WTC11 (cell line): ENCODE measurements around the gene ZNF740. TPM values are rescaled to one million over a fixed set of nuclear protein-coding genes. Genes with fewer than 3 reads are reported as not detected.

Source experiments
- ATAC-seq: fragments of 200-7000 bp; cut with Tn5 transposase; 2 replicates; pipeline ENCODE4 v1.10.0; 2021; ENCODE audit warnings: mild to moderate bottlenecking, moderate library complexity
- CTCF ChIA-PET: fragments of 300-600 bp; sonication (Branson Sonifier 250); formaldehyde crosslinking; loops from one replicate; lab custom pipeline; 2021; ENCODE audit warnings: antibody characterized with exemption; lab: Charles Lee
- POLR2A ChIA-PET: fragments of 350-600 bp; sonication (Branson Sonifier 250); formaldehyde crosslinking; loops from one replicate; lab custom pipeline; 2021; ENCODE audit warnings: antibody characterized with exemption; lab: Charles Lee
- DNase-seq: peaks from one replicate; pipeline ENCODE4 v3.0.0; 2021; ENCODE audit warnings: low spot score
- H3K27ac Mint-ChIP-seq: 2 replicates; pipeline ENCODE4 v1.8.0; 2021; ENCODE audit warnings: mixed read lengths
- H3K27me3 Mint-ChIP-seq: 2 replicates; pipeline ENCODE4 v1.8.0; 2021; ENCODE audit warnings: low read depth, mild to moderate bottlenecking, moderate library complexity, mixed read lengths
- H3K36me3 Mint-ChIP-seq: 2 replicates; pipeline ENCODE4 v1.8.0; 2021; ENCODE audit warnings: mixed read lengths
- H3K4me1 Mint-ChIP-seq: 2 replicates; pipeline ENCODE4 v1.8.0; 2022; ENCODE audit warnings: mixed read lengths
- H3K4me3 Mint-ChIP-seq: 2 replicates; pipeline ENCODE4 v1.8.0; 2021; ENCODE audit warnings: mild to moderate bottlenecking, moderate library complexity, mixed read lengths
- H3K9me3 Mint-ChIP-seq: 2 replicates; pipeline ENCODE4 v1.8.0; 2021; ENCODE audit warnings: mixed read lengths
- AR ChIP-seq: fragments of 250-450 bp; sonication (Bioruptor Pico); IDR thresholded peaks from 2 replicates; pipeline ENCODE4 v1.9.0; 2021; ENCODE audit warnings: mild to moderate bottlenecking
- CREM ChIP-seq: sonication (generic); formaldehyde crosslinking; IDR thresholded peaks from 2 replicates; pipeline ENCODE4 v1.8.1; 2022; ENCODE audit warnings: mild to moderate bottlenecking, missing genetic modification reagents, moderate library complexity
- CTCF ChIP-seq: fragments of 200-600 bp; IDR thresholded peaks from 2 replicates; pipeline ENCODE4 v1.8.0; 2022; ENCODE audit warnings: antibody characterized with exemption
- GRHL2 ChIP-seq: fragments of 250-450 bp; sonication (Bioruptor Pico); IDR thresholded peaks from 2 replicates; pipeline ENCODE4 v1.8.0; 2022; ENCODE audit warnings: mild to moderate bottlenecking, moderate library complexity; ENCODE audit not compliant: insufficient replicate concordance, severe bottlenecking
- HMGXB4 ChIP-seq: sonication (generic); formaldehyde crosslinking; IDR thresholded peaks from 2 replicates; pipeline ENCODE4 v1.8.1; 2023; ENCODE audit warnings: mild to moderate bottlenecking, moderate library complexity, missing genetic modification reagents
- KAT7 ChIP-seq: sonication (generic); formaldehyde crosslinking; IDR thresholded peaks from 2 replicates; pipeline ENCODE4 v1.8.1; 2023; ENCODE audit warnings: missing genetic modification reagents, mild to moderate bottlenecking, borderline replicate concordance
- MAX ChIP-seq: sonication (generic); formaldehyde crosslinking; IDR thresholded peaks from 2 replicates; pipeline ENCODE4 v1.8.0; 2022; ENCODE audit warnings: mild to moderate bottlenecking, missing genetic modification reagents
- MLX ChIP-seq: sonication (generic); formaldehyde crosslinking; IDR thresholded peaks from 2 replicates; pipeline ENCODE4 v1.8.1; 2023; ENCODE audit warnings: mild to moderate bottlenecking, missing genetic modification reagents, moderate library complexity
- NFATC4 ChIP-seq: fragments of 250-450 bp; sonication (Bioruptor Pico); IDR thresholded peaks from 2 replicates; pipeline ENCODE4 v1.9.0; 2021; ENCODE audit warnings: mild to moderate bottlenecking
- PRRX2 ChIP-seq: fragments of 250-450 bp; sonication (Bioruptor Pico); IDR thresholded peaks from 2 replicates; pipeline ENCODE4 v1.8.0; 2021; ENCODE audit warnings: mild to moderate bottlenecking
- RELA ChIP-seq: sonication (generic); formaldehyde crosslinking; IDR thresholded peaks from 2 replicates; pipeline ENCODE4 v1.8.1; 2022; ENCODE audit warnings: missing genetic modification reagents, mild to moderate bottlenecking, borderline replicate concordance
- SP1 ChIP-seq: sonication (generic); formaldehyde crosslinking; conservative IDR thresholded peaks from 2 replicates; pipeline ENCODE4 v1.8.1; 2022; ENCODE audit warnings: missing genetic modification reagents
- TCF7 ChIP-seq: sonication (generic); formaldehyde crosslinking; IDR thresholded peaks from 2 replicates; pipeline ENCODE4 v1.8.0; 2022; ENCODE audit warnings: mild to moderate bottlenecking, low read depth, missing genetic modification reagents, moderate library complexity
- TEAD4 ChIP-seq: sonication (generic); formaldehyde crosslinking; IDR thresholded peaks from 2 replicates; pipeline ENCODE4 v1.8.0; 2022; ENCODE audit warnings: mild to moderate bottlenecking, missing genetic modification reagents
- ZBTB21 ChIP-seq: sonication (generic); formaldehyde crosslinking; IDR thresholded peaks from 2 replicates; pipeline ENCODE4 v1.8.1; 2023; ENCODE audit warnings: mild to moderate bottlenecking, missing genetic modification reagents, borderline replicate concordance
- ZNF121 ChIP-seq: sonication (generic); formaldehyde crosslinking; IDR thresholded peaks from 2 replicates; pipeline ENCODE4 v1.8.0; 2023; ENCODE audit warnings: missing genetic modification reagents
- ZNF138 ChIP-seq: sonication (generic); formaldehyde crosslinking; conservative IDR thresholded peaks from 2 replicates; pipeline ENCODE4 v1.8.1; 2022; ENCODE audit warnings: mild to moderate bottlenecking, moderate library complexity, missing genetic modification reagents
- ZNF232 ChIP-seq: sonication (generic); formaldehyde crosslinking; IDR thresholded peaks from 2 replicates; pipeline ENCODE4 v1.8.0; 2022; ENCODE audit warnings: mild to moderate bottlenecking, missing genetic modification reagents
- ZNF263 ChIP-seq: sonication (generic); formaldehyde crosslinking; IDR thresholded peaks from 2 replicates; pipeline ENCODE4 v1.8.1; 2022; ENCODE audit warnings: low read depth, mild to moderate bottlenecking, moderate library complexity, missing genetic modification reagents
- ZNF425 ChIP-seq: fragments of 250-450 bp; sonication (Bioruptor Pico); conservative IDR thresholded peaks from 2 replicates; pipeline ENCODE4 v1.9.0; 2021; ENCODE audit warnings: mild to moderate bottlenecking
- ZNF512 ChIP-seq: sonication (generic); formaldehyde crosslinking; IDR thresholded peaks from 2 replicates; pipeline ENCODE4 v1.8.1; 2022; ENCODE audit warnings: missing genetic modification reagents, borderline replicate concordance
- ZNF671 ChIP-seq: fragments of 250-450 bp; sonication (Bioruptor Pico); IDR thresholded peaks from 2 replicates; pipeline ENCODE4 v1.8.0; 2021; ENCODE audit warnings: mild to moderate bottlenecking
- ZSCAN18 ChIP-seq: fragments of 250-450 bp; sonication (Bioruptor Pico); IDR thresholded peaks from 2 replicates; pipeline ENCODE4 v2.1.2; 2022; ENCODE audit warnings: mild to moderate bottlenecking, moderate library complexity
- total RNA-seq: library from RNA; stranded (reverse); gene quantifications from 3 replicates; pipeline ENCODE4 v1.2.3, GENCODE V29; 2021

ZNF740 gene
- total RNA-seq, 1 experiment from 2014 or later = 26.6 TPM

- peak; percentile 93 for DNase-seq
- POLR2A ChIA-PET = interaction anchor here (1.0 to 1.9 kb wide), 4 partner anchors 38 to 464 kb away, joined by 3 to 13 read pairs (median 4); partner anchors contain the start of gene ESPL1
- no peaks in the 10 kb centered on the region for H3K9me3 Mint-ChIP-seq
- peak; percentile 97 for TF ChIP-seq CTCF
- TF ChIP-seq TCF7 (CRISPR knock-in tag) = no peak
- no peak for TF ChIP-seq ZNF232 (CRISPR knock-in tag)
- TF ChIP-seq SP1 = no peak
- no peak for TF ChIP-seq ZNF512 (CRISPR knock-in tag)
- no peak for TF ChIP-seq KAT7 (CRISPR knock-in tag)
- TF ChIP-seq ZNF138 (CRISPR knock-in tag) = no peak
- TF ChIP-seq HMGXB4 (CRISPR knock-in tag) = no peak; the same call in 1 of the 2 replicates
- no peak for TF ChIP-seq AR (CRISPR knock-in tag)
- TF ChIP-seq ZNF671 (CRISPR knock-in tag) = no peak
- TF ChIP-seq ZBTB21 (CRISPR knock-in tag) = no peak
- TF ChIP-seq GRHL2 = no peak
- TF ChIP-seq ZNF263 = no peak
- no peak for TF ChIP-seq PRRX2
- no peak for TF ChIP-seq NFATC4 (CRISPR knock-in tag)
- TF ChIP-seq CREM = no peak
- no peak for TF ChIP-seq ZNF425 (CRISPR knock-in tag)
- TF ChIP-seq ZSCAN18 (CRISPR knock-in tag) = no peak
- no peak for TF ChIP-seq TEAD4 (CRISPR knock-in tag)
- TF ChIP-seq MAX (CRISPR knock-in tag) = peak; percentile 19; the same call in 1 of the 2 replicates
- 0 out of 2 replicates have a peak, but pooled peaks have one; percentile 48 for TF ChIP-seq ZNF121
- no peak for TF ChIP-seq MLX (CRISPR knock-in tag)
- TF ChIP-seq RELA (CRISPR knock-in tag) = no peak
- TF ChIP-seq, all 79 proteins: peak for 3
- Mint-ChIP-seq H3K27ac (peak overlapping the region; percentile 63; the same call in 1 of the 2 replicates), H3K27me3 (no peaks in the 10 kb centered on the region), H3K4me3 (0 out of 2 replicates have a peak overlapping the region, but pooled peaks have one; percentile 2), H3K36me3 (peaks cover 28% of the 10 kb centered on the region), H3K4me1 (peaks cover 57% of the 10 kb centered on the region)
- CTCF ChIA-PET = interaction anchor here (0.6 to 12.2 kb wide), 40 partner anchors 7 to 295 kb away, joined by 3 to 333 read pairs (median 7); partner anchors contain the start of genes AAAS, CSAD, ESPL1 and IGFBP6
- ATAC-seq = peak; percentile 59
Observed at GRCh38 chr12:53213348-53213747, 32.8 kb downstream of the ZNF740 start.
